Activated effector memory CD4-positive, alpha-beta T cell treated with anti-CD3 and anti-CD28 coated beads, Interleukin-2, amount 50 U/mL, for 16 hours (primary cell): ENCODE measurements around the gene THEM4.
A peak's percentile ranks its signal among the peaks of the same experiment; 100 is the strongest.

Source experiments
- DNase-seq: peaks from one replicate; pipeline ENCODE4 v3.0.0-alpha.2; 2020

The THEM4 gene

DNA sequence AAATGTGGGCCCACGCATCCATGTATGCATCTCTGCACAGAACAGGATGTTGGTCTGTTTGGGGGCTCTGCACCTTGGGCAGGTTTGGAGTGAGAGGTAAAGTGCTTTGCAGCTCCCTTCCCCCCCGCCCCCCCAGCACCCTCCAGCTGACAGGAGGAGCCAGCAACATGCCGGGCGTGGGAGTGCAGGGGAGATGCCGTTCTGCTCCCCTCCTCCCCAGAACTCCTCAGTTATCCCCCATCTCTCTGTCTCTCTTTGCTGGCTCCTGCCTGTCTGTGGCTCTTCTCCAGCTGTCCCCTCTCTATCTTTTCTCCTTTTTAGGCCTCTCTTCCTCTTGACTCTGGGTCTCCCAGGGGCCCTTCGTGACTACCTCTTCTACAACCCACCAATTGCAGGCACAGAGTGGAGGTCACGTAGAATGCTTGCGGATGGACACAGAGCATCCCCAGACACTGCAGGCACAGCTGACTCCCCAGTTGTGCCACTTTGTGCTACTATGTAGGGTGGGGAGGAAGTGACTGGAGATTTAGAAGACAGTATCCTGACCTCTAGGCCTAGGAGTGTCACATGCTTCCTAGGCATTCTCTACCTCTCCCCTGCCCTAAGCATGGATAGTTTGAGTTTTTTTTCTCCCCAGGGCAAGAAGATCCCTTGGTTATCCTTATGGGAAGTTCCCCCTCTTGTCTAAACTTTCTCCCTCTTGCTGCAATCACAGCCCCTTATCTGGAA, 76.0 kb downstream of the THEM4 start:
- DNase-seq: no peak

DNA sequence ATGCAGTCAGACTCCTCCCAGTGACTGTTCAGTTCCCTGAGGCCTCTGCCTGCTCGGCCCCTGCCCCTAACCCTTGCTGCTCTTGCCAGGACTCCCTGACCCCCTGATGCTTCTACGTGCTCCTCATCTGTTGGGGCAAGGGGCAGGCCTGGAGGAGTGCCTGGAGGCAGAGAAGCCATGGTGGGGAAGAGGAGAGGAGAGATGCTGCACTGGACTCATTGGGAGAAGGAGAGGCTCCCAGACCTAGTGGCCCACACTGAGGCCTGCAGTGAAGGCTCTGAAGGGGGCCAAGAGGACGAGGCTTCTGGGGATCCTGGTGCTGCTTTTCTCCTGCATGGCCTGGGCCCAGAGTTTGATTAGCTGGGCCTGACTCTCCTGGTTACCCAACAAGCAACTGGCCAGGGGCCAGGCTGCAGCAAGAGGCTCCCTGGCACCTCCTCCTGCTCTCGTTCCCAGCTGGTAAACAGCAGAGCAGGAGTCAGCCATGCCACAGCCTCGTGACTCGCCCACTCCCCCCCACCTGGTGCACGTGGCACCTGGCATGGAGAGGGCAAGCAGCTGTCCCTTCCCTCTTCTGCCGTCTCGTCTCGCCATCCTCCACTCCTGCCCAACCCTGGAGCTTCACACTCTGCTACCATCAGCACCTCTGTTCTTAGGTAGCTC, 76.9 kb downstream of the THEM4 start:
- DNase-seq: no peak

DNA sequence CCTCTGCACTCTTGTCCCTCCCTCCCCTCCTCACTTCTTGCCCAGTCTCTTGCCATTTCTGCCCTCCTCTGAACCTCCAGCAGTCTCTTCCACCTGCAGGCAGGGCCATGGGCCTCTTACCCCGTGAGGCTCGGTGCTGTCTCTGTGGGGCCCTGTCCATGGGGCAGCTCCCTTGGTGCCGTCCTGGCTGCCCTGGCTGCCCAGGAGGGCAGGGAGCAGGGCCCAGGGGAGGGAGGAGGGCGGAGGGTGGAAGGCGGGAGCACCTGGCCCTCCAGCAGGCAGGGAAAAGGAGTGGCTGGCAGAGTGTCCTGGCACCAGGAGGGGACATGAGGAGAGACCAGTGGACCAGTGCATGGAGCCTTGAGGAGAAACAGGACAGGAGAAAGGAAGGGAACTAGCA, 77.7 kb downstream of the THEM4 start, which contains the start of gene RORC:
Gene RORC (minus strand): TSS at position 198 of the 400 bp plus-strand sequence. CDS start 38 bp downstream, at position 160.
- no peak for DNase-seq

DNA sequence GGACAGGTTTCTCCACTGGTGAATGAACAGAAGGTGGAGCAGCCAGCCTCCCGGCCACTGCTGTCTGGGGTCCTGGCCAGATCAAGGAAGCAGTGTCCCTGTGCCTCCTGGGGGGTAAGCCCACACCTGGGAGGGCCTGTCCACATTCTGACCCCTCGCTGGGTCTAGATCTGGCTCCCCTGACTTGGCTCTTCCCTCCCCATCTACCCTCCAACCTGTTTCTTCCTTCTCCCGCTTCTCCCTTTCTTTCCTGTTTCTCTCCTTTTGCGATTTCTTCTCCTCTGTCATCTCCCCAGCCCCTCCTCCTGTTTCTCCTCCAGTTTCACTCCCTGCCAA, 78.1 kb downstream of the THEM4 start:
- no peak for DNase-seq

DNA sequence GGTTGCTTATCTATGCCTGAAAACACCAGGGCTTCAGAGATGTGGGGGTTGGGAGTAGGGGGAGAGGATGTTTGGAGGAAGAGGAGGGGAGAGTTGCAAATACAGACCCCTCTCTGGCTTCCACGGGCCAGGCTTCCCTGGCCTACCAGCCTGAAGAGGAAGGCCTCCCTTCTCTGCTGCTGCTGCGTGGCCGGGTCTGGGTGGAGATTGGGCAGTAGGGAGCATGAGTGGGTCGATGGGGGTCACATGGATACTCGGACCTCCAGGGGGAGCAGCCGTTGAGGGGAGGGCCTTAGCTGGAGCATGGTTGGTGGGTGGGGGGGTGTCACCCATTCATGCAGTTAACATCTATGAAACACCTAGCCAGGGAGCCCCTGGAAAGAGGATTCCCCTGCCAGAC, 79.3 kb downstream of the THEM4 start:
- DNase-seq: no peak

DNA sequence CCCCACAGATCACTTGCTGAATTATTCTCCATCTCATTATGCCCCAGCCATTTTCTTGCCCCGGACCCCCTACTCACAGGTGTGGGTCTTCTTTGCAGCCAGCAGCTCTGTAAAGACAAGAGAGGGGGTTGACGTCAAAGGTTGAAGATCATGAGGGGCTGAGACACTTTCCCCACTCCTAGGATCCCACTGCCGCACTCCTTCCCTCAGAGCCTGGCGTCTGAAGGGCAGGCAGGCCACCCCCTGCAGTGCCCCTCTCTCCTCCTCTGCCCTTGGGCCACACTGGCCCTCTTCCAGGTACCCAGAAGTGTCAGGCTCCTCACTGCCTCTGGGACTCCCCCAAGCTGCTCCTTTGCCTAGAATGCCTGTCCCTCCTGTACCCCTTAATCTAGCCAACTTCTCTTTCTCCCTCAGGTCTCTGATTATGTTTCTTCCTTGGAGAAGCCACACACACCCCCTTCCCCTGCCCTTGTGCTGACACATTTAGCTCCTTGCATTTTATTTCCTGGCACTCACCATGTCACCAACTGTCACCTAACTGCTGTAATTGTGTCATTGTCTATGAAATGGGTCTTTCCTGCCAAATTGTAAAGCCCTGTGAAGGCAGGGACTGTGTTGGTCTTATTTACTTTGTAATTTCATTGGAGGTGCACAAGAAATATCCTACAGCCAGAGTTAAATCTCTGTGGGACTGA, 79.8 kb downstream of the THEM4 start:
- DNase-seq: no peak

DNA sequence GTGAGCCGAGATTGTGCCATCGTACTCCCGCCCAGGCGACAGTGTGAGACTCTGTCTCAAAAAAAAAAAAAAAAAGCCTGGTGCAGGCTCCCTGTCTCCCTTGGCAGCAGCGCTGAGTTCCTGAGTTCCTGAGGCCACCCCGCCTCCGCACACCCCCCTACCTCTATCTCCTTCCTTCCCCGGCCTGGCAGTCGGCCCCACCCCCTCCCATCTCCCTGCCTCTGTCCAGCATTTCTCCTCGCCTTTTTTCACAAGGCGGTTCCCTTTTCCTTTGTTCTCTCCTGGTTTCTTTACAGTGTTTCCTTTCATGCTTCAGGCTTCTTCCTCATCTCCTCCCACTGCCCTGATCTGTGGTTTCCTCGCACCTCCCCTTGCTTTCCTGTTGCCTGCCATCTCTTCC, 80.4 kb downstream of the THEM4 start:
- DNase-seq: no peak

DNA sequence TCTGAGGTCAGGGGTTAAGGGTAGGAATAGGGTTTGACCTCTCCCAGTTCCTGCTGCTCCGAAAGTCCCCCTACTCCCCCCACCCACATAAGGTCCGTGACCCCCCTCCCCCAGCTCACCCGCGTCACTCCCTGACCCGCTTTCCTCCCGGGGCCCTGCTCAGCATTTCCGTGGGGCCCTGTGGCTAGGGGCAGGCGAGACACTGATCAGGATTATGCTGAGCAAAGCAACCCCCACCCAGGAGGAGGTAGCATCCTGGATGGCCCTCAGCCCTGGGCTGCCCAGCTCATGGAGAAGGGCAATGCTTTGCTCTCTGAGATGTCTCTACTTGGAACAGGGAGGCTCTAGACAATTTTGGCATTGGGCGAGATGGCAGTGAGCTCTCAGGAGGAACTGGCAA, 81.5 kb downstream of the THEM4 start:
- peak; percentile 72 for DNase-seq

- peak; percentile 83 for DNase-seq
Observed at GRCh38 chr1:151825751-151826660, 83.3 kb downstream of the THEM4 start.

- DNase-seq: no peak
Observed at GRCh38 chr1:151825204-151825603, 84.1 kb downstream of the THEM4 start.
